PFSK-1 (cell line): ENCODE results near the gene CNOT8.
A peak's percentile ranks its signal among the peaks of the same experiment; 100 is the strongest.

ENCODE experiments used
- FOXP2 ChIP-seq: optimal IDR thresholded peaks from 2 replicates; pipeline ENCODE3; 2011; ENCODE audit warnings: borderline replicate concordance, control low read depth, inconsistent platforms; ENCODE audit not compliant: insufficient read depth; ENCODE audit errors: extremely low read length, extremely low read depth
- POLR2AphosphoS5 ChIP-seq: IDR thresholded peaks from 2 replicates; pipeline ENCODE4 v1.6.1; 2012; ENCODE audit warnings: low read depth, mild to moderate bottlenecking, control low read depth, low read length, moderate library complexity
- REST ChIP-seq, 2 experiments: IDR thresholded peaks; 2 replicates each; pipeline versions ENCODE4 v1.6.1 to v1.8.0; 2011 to 2012; ENCODE audit warnings: low read depth in 2 of 2, low read length in 2 of 2, control low read depth in 1 of 2, inconsistent platforms in 1 of 2, mild to moderate bottlenecking in 1 of 2, moderate library complexity in 1 of 2; ENCODE audit not compliant: insufficient read depth in 1 of 2
- SIN3A ChIP-seq: IDR thresholded peaks from 2 replicates; pipeline ENCODE4 v1.6.1; 2012; ENCODE audit warnings: mild to moderate bottlenecking, low read length, moderate library complexity, borderline replicate concordance; ENCODE audit not compliant: insufficient read depth
- TAF1 ChIP-seq: IDR thresholded peaks from 2 replicates; pipeline ENCODE4 v1.6.1; 2012; ENCODE audit warnings: low read length, control low read depth, borderline replicate concordance; ENCODE audit not compliant: insufficient read depth

Gene CNOT8

GRCh38 chr5:154818471-154819116, 39.8 kb upstream of the CNOT8 start:
- no peak for TF ChIP-seq REST (IDR thresholded peaks at IDR 0.05; ENCODE audit: insufficient read depth in 1 of 2, low read depth in 2 of 2, low read length in 2 of 2)
- no peak; the same call in 1 of the 2 replicates for TF ChIP-seq POLR2AphosphoS5
- no peak for TF ChIP-seq FOXP2
- TF ChIP-seq TAF1 = no peak
- no peak for TF ChIP-seq SIN3A

- TF ChIP-seq FOXP2 (no peak), TAF1 (no peak), SIN3A (no peak), REST (IDR thresholded peaks at IDR 0.05; ENCODE audit: insufficient read depth in 1 of 2, low read depth in 2 of 2, low read length in 2 of 2) (no peak), POLR2AphosphoS5 (no peak)
Observed at GRCh38 chr5:154819546-154819945, 38.9 kb upstream of the CNOT8 start.

- TF ChIP-seq POLR2AphosphoS5 (no peak), SIN3A (no peak), FOXP2 (no peak), TAF1 (no peak), REST (IDR thresholded peaks at IDR 0.05; ENCODE audit: insufficient read depth in 1 of 2, low read depth in 2 of 2, low read length in 2 of 2) (no peak)
Observed at GRCh38 chr5:154820383-154820782, 38.0 kb upstream of the CNOT8 start.

GRCh38 chr5:154823605-154824004, 34.8 kb upstream of the CNOT8 start:
- TF ChIP-seq TAF1 = no peak
- 0 out of 2 replicates have a peak, but pooled peaks have one; percentile 14 for TF ChIP-seq POLR2AphosphoS5
- TF ChIP-seq SIN3A = no peak
- no peak for TF ChIP-seq REST (IDR thresholded peaks at IDR 0.05; ENCODE audit: insufficient read depth in 1 of 2, low read depth in 2 of 2, low read length in 2 of 2)

- TF ChIP-seq FOXP2 (no peak), SIN3A (no peak), TAF1 (no peak), REST (IDR thresholded peaks at IDR 0.05; ENCODE audit: insufficient read depth in 1 of 2, low read depth in 2 of 2, low read length in 2 of 2) (no peak), POLR2AphosphoS5 (no peak)
Observed at GRCh38 chr5:154824070-154824469, 34.4 kb upstream of the CNOT8 start.
